Stimulated activated CD8-positive, alpha-beta memory T cell treated with anti-CD3 and anti-CD28 coated beads, Interleukin-4, amount 100 ng/mL, for 24 hours (primary cell): ENCODE results near the gene MYPN.

Experiments used
- DNase-seq: peaks from one replicate; pipeline ENCODE4 v3.0.0-alpha.2; 2020; ENCODE audit warnings: low read depth

The MYPN gene

DNA sequence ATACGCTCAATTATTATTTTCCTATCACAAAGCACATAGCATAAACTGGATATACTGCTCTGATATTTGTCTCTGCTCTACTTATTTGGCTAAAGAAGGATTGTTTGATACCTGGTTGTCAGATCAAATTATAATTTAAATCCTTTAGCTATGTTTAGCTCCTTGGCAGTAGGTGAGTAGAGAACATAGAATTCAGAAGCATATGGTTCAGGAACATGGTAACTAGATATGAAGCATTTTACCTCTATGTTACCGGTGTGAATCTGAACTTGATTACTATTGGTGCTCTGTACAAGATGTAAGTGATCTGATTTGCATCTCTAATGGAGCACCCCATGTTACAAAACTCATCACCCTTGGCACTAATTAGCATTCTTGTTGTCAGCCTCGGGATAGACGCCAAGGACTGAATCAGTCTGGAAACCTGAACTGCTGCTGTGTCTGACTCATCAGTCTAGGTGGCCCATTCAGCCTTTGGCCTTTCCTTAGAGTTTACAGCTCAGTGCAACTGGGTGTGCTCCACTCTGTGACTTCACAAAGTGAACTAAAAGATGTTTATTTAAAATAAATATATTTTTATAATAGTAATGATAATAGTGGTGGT is 12.3 kb upstream of the MYPN start:
- DNase-seq = no peak

DNA sequence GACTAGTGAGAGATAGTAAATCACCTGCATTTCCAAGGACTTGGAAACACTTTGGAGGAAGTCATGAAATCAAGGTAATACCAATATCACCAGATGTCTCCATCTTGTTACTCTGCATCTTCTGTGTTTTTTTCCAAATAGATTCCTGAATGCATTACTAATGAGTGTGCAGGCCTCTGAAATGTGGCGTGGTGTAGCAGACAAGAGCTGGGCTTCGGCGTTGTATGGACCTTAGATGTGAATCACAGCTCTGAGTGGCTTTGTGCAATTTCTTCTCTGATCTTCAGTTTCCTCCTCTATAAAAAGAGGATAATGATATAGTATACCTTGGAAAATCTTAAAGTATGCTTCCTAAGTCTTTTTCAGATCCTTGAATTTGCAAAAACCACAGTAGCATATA is 9.6 kb upstream of the MYPN start:
- no peak for DNase-seq

DNA sequence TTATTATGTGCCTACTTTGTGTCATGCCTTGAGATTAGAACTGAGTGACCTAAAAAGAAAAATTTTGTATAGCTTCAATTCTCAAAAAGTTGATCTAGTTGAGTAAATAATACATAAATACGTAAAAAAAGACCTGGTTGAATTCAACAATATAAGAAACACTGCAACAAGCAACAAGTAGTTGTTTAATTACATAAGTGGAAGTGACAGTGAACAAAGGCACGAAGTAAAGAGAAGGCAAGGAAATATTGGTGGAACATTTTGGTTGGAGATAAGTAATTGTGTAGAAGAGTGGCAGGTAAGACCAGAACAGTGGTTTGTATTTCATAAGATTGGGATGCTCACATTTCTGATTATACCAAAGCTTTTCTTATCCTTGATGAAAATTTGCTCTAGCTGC is 8.2 kb upstream of the MYPN start:
- DNase-seq = no peak

DNA sequence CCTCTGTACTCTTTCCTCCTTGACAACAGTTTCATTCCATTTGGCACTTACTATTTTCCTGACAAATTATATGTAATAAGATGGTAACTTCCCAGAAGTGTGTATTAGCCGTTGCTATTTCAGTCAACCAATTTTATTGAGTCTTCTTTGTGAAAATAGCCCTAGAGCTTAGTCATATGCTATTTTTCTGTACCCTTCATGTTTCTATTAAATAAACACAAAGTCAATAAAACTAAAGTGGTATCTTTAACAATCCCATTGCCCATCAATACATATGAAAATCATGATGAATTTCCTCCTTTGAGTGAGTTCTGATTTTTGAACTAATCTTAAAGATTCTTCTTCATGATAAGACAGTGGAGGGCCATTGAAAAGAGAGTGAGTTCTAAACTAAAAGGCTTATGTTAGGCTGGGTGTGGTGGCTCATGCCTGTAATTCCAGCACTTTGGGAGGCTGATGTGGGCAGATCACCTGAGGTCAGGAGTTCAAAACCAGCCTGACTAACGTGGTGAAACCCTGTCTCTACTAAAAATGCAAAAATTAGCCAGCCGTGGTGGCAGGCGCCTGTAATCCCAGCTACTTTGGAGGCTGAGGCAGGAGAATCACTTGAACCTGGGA is 5.9 kb upstream of the MYPN start:
- no peak for DNase-seq

GRCh38 chr10:68103901-68104300 is 5.4 kb upstream of the MYPN start:
- DNase-seq = no peak

GRCh38 chr10:68105820-68106219 is 3.5 kb upstream of the MYPN start:
- no peak for DNase-seq

GRCh38 chr10:68106656-68107055 is 2.6 kb upstream of the MYPN start:
- DNase-seq = no peak

- DNase-seq = no peak
Observed at GRCh38 chr10:68107651-68108050, 1.6 kb upstream of the MYPN start.

- DNase-seq = no peak
Observed at GRCh38 chr10:68108051-68108450, 1.2 kb upstream of the MYPN start.

GRCh38 chr10:68108653-68109052 is 635 bp upstream of the MYPN start:
- DNase-seq = no peak

- DNase-seq = no peak
Observed at GRCh38 chr10:68110027-68110426, 739 bp downstream of the MYPN start.

DNA sequence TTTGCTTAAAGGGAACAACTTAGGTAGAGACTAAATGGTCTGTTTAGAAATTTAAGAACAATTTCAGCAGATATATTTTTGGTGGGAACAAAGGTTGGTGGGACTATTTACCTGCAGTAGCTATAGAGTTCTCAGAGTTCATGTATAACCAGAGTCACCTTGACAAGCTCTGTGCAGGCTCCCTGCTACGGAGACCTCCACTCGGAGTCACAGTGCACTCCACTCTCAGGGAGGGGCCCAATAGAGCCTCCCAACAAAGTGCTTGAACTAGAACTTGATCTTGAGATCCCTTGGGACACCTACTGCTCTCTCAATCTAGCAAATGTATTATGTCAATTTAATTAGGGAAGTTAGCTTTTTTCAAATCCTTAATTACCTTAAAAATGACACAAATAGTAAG is 2.3 kb downstream of the MYPN start:
- DNase-seq = no peak

DNA sequence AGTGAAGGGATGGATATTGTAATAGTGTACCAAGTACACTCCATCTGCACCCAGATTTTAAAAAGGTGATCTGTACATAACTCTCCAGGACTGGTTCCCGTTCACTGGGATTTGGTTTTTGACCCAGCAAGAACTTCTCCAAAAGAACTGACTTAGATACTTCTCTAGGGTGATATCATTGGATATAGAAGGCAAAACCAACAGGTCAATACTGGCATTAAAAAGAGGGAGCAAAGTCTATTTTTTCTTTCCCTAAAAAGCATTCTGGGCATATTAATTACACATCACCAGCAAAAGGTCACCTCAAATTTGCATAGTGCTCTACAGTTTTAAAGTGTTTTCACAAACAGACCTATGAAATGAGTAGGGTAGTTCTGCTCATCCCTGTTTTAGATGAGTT is 3.5 kb downstream of the MYPN start:
- DNase-seq = no peak

GRCh38 chr10:68118657-68119056 is 9.4 kb downstream of the MYPN start:
- DNase-seq = no peak

- no peak for DNase-seq
Observed at GRCh38 chr10:68121020-68121743, 11.9 kb downstream of the MYPN start.

DNA sequence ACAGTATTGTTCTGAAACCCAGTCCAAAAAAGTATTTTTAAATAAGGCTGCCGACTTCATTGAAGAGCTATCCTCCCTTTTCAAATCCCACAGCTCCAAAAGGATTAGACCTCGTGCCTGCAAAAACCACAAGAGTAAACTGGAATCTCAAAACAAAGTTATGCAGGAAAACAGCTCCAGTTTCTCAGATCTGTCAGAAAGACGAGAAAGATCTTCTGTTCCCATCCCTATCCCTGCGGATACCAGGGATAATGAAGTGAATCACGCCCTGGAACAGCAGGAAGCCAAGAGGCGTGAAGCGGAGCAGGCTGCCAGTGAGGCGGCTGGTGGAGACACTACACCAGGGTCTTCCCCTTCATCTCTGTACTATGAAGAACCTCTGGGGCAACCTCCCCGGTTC is 12.6 kb downstream of the MYPN start:
- no peak for DNase-seq

DNA sequence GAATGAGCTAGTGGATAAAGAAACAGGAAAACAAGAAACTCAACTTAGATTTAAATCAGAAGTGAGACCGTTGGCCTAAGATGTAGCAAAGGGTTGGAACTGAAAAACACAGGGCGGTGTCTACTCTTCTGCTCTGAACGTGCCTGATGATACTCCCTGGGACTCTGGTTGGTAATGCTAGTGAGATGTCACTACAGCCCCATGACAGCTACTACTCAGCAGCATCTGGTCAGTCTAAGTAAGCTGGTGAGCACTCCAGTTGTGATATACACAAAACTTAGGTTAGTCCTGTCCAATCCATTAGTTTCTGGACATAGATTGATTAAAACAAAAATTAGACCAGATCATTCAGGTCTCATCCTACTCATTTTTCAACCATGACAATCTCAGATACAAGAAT is 15.4 kb downstream of the MYPN start:
- DNase-seq = no peak

- DNase-seq = no peak
Observed at GRCh38 chr10:68125772-68126171, 16.5 kb downstream of the MYPN start.

DNA sequence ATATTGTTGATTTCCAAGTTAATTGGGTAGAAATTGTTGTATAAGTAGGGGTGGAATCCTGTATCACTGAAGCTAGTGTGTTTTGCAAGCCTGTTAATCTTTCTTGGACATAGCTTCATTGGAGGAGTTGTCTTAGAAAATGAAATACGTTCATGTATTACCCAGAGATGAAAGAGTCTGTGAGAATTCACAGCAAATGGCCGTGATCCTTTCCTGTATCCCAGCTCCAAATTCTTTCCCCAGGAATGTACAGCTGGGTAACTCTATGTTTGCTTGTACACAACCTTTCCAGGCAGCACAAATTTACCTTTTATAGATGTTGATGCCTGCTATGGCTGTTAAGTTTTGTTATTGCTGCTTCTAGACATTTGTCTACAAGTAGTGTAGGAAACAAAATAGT is 18.7 kb downstream of the MYPN start:
- DNase-seq = no peak

GRCh38 chr10:68132391-68132790 is 23.1 kb downstream of the MYPN start:
- DNase-seq = no peak

DNA sequence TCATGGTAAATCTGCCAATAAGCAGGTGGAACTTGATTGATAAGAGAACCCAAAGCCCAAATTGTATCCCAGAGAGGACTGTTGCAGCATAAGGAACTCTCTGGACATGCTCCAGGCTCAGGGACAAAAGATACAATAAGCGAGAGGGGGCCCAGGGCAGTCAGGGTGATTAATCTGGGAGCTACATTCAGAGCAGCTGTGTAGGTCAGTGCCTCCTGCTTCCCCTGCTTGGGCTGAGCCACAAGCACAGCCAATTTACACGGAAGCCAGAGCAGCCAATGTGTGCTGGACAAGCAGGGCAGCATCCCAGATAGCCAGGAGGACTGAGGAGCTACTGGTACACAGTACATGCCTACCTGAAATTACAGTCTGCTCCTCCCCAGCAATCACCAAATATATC is 24.2 kb downstream of the MYPN start:
- DNase-seq = no peak

DNA sequence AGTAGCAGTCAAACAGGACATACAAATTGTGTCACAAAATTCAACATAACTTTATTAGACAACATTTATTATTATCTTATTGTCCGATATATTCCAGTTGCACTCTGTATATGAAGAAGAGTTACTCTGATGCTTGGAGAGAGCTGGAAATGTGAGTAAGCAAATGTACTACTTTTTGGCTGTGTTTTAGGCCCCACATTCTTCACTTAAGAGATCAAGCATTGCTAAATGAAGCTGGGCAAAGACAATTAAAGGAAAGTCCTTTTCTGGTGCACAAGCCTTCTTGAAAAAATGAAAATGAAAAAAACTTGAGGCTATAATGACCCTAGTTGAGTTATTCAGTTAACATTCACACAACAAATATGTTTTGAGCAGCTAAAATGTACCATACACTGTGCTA is 26.1 kb downstream of the MYPN start:
- DNase-seq = no peak

DNA sequence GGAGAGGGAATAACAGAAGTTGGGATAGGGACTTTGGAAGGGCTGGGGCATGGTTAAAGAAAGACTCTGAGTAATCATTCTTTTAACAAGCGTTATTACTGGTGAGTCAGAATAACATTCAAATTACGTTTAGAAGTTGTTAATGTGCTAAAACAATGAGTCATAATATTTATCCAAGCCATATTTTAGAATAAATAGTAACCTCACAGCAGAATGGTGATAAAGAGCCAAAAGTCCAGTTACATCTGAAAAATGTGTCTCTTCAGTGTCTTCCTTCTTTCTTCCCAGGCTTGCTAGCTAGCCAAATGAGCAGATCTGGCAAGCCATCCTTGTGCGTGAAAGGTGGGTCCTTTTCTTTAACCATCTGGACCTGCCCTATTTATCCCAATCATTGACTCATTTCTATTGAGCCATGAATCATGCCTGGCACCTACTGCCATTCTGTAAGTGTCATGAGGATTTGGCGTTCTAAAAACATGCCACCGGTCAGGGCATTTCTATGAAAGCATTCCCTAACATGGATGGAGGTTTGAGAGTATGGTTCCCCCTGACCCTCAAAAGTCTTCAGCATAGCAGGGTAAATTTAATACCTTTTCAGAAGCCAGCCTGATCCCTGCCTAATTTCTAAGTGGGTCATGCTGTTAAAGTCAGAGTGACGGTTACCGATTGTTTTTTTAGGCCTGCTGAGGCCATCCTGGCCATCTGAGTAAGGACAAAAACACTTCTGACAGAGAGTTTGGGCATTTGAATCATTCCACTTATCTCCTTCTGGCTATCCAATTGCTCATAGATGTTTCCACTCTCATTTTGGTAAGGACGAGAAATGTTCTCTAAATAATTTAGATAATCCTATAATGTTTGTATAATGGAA is 26.9 kb downstream of the MYPN start:
- DNase-seq = no peak
